ENCODE measurements around the gene UROS. TPM values are rescaled to one million over a fixed set of nuclear protein-coding genes. Genes with fewer than 3 reads are reported as not detected.

The UROS gene
- total and polyA plus RNA-seq, 2 donors (not counting 3 experiments of a cell fraction or from before 2014, with no cell fraction given), result 38.4 to 42.0 TPM

- H2AFZ ChIP-seq (ENCODE audit: low read depth, low read length), result no peak overlapping the region
- H3K4me2 ChIP-seq (ENCODE audit: insufficient read depth, low read length), result no peak overlapping the region
- CTCF ChIA-PET, result no interaction called here
- H3K9me3 ChIP-seq (replicated peaks; ENCODE audit: control insufficient read depth, insufficient read depth, low read length), result no peaks in the 10 kb centered on the region
- no peak overlapping the region for H3K4me3 ChIP-seq (replicated peaks in 1 of 3; ENCODE audit: insufficient read depth in 1 of 3, low read depth in 1 of 3, low read length in 3 of 3)
- no peak overlapping the region for H3K9ac ChIP-seq (replicated peaks; ENCODE audit: extremely low read depth, insufficient read depth, low read length)
- H3K4me1 ChIP-seq (ENCODE audit: control insufficient read depth, extremely low read depth, insufficient read depth, low read length), result no peaks in the 10 kb centered on the region
- TF ChIP-seq FOS (IDR thresholded peaks at IDR 0.05; ENCODE audit: borderline replicate concordance, insufficient read depth, low read length), result no peak
- no peak for TF ChIP-seq JUN (IDR thresholded peaks at IDR 0.05; ENCODE audit: borderline replicate concordance, insufficient read depth, insufficient read length, low read depth)
- no peak for TF ChIP-seq GATA2 (IDR thresholded peaks at IDR 0.05; ENCODE audit: insufficient read depth, insufficient read length, low read depth, low read length)
- TF ChIP-seq POLR2A (IDR thresholded peaks at IDR 0.05; ENCODE audit: low read depth, low read length), result no peak
- TF ChIP-seq MAX (IDR thresholded peaks at IDR 0.05; ENCODE audit: insufficient read depth, insufficient read length), result no peak
- TF ChIP-seq CTCF (IDR thresholded peaks at IDR 0.05; ENCODE audit: extremely low read depth in 1 of 2, insufficient read depth in 1 of 2, low read depth in 1 of 2, low read length in 2 of 2), result no peak
- no peaks in the 10 kb centered on the region for H4K20me1 ChIP-seq (replicated peaks; ENCODE audit: control insufficient read depth, extremely low read depth, insufficient read depth, low read length)
- BruUV-seq (replicated peaks), result no TSS peak
- POLR2A ChIA-PET, result no interaction called here
- FAIRE-seq (no peak), DNase-seq (ENCODE audit: low read depth, low spot score) (no peak)
- dilution Hi-C loops (cut with MboI; ENCODE audit: extremely low pct_ligation_motif_present, low sequenced_read_pairs), result no loop called here
- H3K36me3 ChIP-seq (ENCODE audit: control insufficient read depth in 2 of 2, extremely low read depth in 1 of 2, insufficient read depth in 2 of 2, low read length in 2 of 2), result no peaks in the 10 kb centered on the region
- intact Hi-C loops (cut with micrococcal nuclease), result no loop called here
- H3K27ac ChIP-seq (ENCODE audit: insufficient read depth, low read depth, low read length), result no peak overlapping the region
- no peaks in the 10 kb centered on the region for H3K79me2 ChIP-seq (ENCODE audit: control insufficient read depth, insufficient read depth, low read length)
- H3K27me3 ChIP-seq (ENCODE audit: control insufficient read depth in 2 of 2, insufficient read depth in 2 of 2, low read length in 2 of 2), result no peaks in the 10 kb centered on the region
- H3K9me1 ChIP-seq (replicated peaks; ENCODE audit: control insufficient read depth, extremely low read depth, insufficient read depth, low read length), result no peaks in the 10 kb centered on the region
Observed at GRCh38 chr10:125782616-125783015, 40.4 kb downstream of the UROS start.

GRCh38 chr10:125782054-125782453 lies 41.0 kb downstream of the UROS start:
- Histone ChIP-seq H2AFZ (ENCODE audit: low read depth, low read length) (no peak overlapping the region), H3K4me1 (ENCODE audit: control insufficient read depth, extremely low read depth, insufficient read depth, low read length) (no peaks in the 10 kb centered on the region), H3K27ac (ENCODE audit: insufficient read depth, low read depth, low read length) (no peak overlapping the region), H3K4me3 (replicated peaks in 1 of 3; ENCODE audit: insufficient read depth in 1 of 3, low read depth in 1 of 3, low read length in 3 of 3) (no peak overlapping the region), H3K79me2 (ENCODE audit: control insufficient read depth, insufficient read depth, low read length) (no peaks in the 10 kb centered on the region), H3K36me3 (ENCODE audit: control insufficient read depth in 2 of 2, extremely low read depth in 1 of 2, insufficient read depth in 2 of 2, low read length in 2 of 2) (no peaks in the 10 kb centered on the region), H3K4me2 (ENCODE audit: insufficient read depth, low read length) (no peak overlapping the region), H3K27me3 (ENCODE audit: control insufficient read depth in 2 of 2, insufficient read depth in 2 of 2, low read length in 2 of 2) (peaks cover 0 to 2% of the 10 kb centered on the region in 2 experiments), H4K20me1 (replicated peaks; ENCODE audit: control insufficient read depth, extremely low read depth, insufficient read depth, low read length) (no peaks in the 10 kb centered on the region), H3K9ac (replicated peaks; ENCODE audit: extremely low read depth, insufficient read depth, low read length) (no peak overlapping the region), H3K9me3 (replicated peaks; ENCODE audit: control insufficient read depth, insufficient read depth, low read length) (no peaks in the 10 kb centered on the region), H3K9me1 (replicated peaks; ENCODE audit: control insufficient read depth, extremely low read depth, insufficient read depth, low read length) (no peaks in the 10 kb centered on the region)
- intact Hi-C loops (cut with micrococcal nuclease) (no loop called here), dilution Hi-C loops (cut with MboI; ENCODE audit: extremely low pct_ligation_motif_present, low sequenced_read_pairs) (no loop called here)
- no peak for FAIRE-seq
- no TSS peak for BruUV-seq (replicated peaks)
- ChIA-PET CTCF (no interaction called here), POLR2A (no interaction called here)
- no peak for DNase-seq (ENCODE audit: low read depth, low spot score)
- TF ChIP-seq MAX (IDR thresholded peaks at IDR 0.05; ENCODE audit: insufficient read depth, insufficient read length) (no peak), MYC (IDR thresholded peaks at IDR 0.05; ENCODE audit: low read depth, low read length) (no peak), GATA2 (IDR thresholded peaks at IDR 0.05; ENCODE audit: insufficient read depth, insufficient read length, low read depth, low read length) (no peak), POLR2AphosphoS5 (IDR thresholded peaks at IDR 0.05; ENCODE audit: insufficient read depth, low read depth, low read length) (no peak), EZH2 (IDR thresholded peaks at IDR 0.05; ENCODE audit: borderline replicate concordance, low read depth, low read length, severe bottlenecking) (no peak), POLR2A (IDR thresholded peaks at IDR 0.05; ENCODE audit: low read depth, low read length) (no peak), JUN (IDR thresholded peaks at IDR 0.05; ENCODE audit: borderline replicate concordance, insufficient read depth, insufficient read length, low read depth) (no peak), FOS (IDR thresholded peaks at IDR 0.05; ENCODE audit: borderline replicate concordance, insufficient read depth, low read length) (no peak), CTCF (IDR thresholded peaks at IDR 0.05; ENCODE audit: extremely low read depth in 1 of 2, insufficient read depth in 1 of 2, low read depth in 1 of 2, low read length in 2 of 2) (no peak)

Measured in endothelial cell of umbilical vein (primary cell).